GM12801 (cell line): Measurements from ENCODE around the gene SGSM1.

Experiments
- CTCF ChIP-seq: IDR thresholded peaks from one replicate; pipeline ENCODE4 v1.5.1; 2011; ENCODE audit warnings: control low read depth; ENCODE audit not compliant: insufficient read length; ENCODE audit errors: extremely low read depth

SGSM1 gene

GRCh38 chr22:24973872-24974271 lies 167.9 kb downstream of the SGSM1 start:
- no peak for TF ChIP-seq CTCF

GRCh38 chr22:24975125-24975640 lies 169.2 kb downstream of the SGSM1 start:
- TF ChIP-seq CTCF: no peak

GRCh38 chr22:24975813-24976341 lies 169.9 kb downstream of the SGSM1 start:
- no peak for TF ChIP-seq CTCF

- TF ChIP-seq CTCF: no peak
These were observed 170.6 kb downstream of the SGSM1 start for GRCh38 chr22:24976442-24977218.
